PC-9 (cell line): ENCODE data around the gene KIF9. TPM values are rescaled to one million over a fixed set of nuclear protein-coding genes. Genes with fewer than 3 reads are reported as not detected.

Source experiments
- BruUV-seq: library from RNA; stranded (reverse); fragments of 400-500 nt; replicated peaks from 2 replicates; lab custom pipeline; 2021; lab: Mats Ljungman, UMichigan
- CTCF ChIA-PET: fragments of 300-600 bp; sonication (Branson Sonifier 250); formaldehyde crosslinking; loops from one replicate; lab custom pipeline; 2022; ENCODE audit warnings: antibody characterized with exemption; lab: Charles Lee
- POLR2A ChIA-PET: fragments of 300-600 bp; sonication (Branson Sonifier 250); formaldehyde crosslinking; loops from one replicate; lab custom pipeline; 2022; ENCODE audit warnings: antibody characterized with exemption; ENCODE audit not compliant: unreplicated experiment; lab: Charles Lee
- DNase-seq, 2 experiments: peaks; one replicate each; pipeline versions ENCODE4 v3.0.0 to v3.0.0-alpha.2; 2015 to 2022; ENCODE audit warnings: mixed read lengths in 1 of 2
- H2AFZ ChIP-seq: fragments of 200-600 bp; sonication (generic); 2 replicates; pipeline ENCODE4 v1.8.1; 2017; ENCODE audit warnings: antibody characterized with exemption
- H3F3A ChIP-seq: fragments of 200-600 bp; sonication (generic); 2 replicates; pipeline ENCODE4 v1.8.1; 2017; ENCODE audit warnings: antibody characterized with exemption, mild to moderate bottlenecking, low read depth; ENCODE audit not compliant: insufficient read depth
- H3K27ac ChIP-seq: fragments of 200-600 bp; sonication (generic); 2 replicates; pipeline ENCODE4 v1.6.1; 2016; ENCODE audit warnings: mixed run types
- H3K27me3 ChIP-seq: fragments of 200-600 bp; sonication (generic); 2 replicates; pipeline ENCODE4 v1.6.1; 2016; ENCODE audit warnings: low read depth, mixed run types; ENCODE audit not compliant: insufficient read depth
- H3K36me3 ChIP-seq: fragments of 200-600 bp; sonication (generic); 2 replicates; pipeline ENCODE4 v1.6.1; 2016; ENCODE audit warnings: low read depth, mixed run types
- H3K4me1 ChIP-seq: fragments of 200-600 bp; sonication (generic); replicated peaks from 2 replicates; pipeline ENCODE4 v1.6.1; 2016; ENCODE audit warnings: mixed run types; ENCODE audit not compliant: insufficient read depth
- H3K4me2 ChIP-seq: fragments of 200-600 bp; sonication (generic); 2 replicates; pipeline ENCODE4 v1.6.1; 2017; ENCODE audit warnings: mixed run types
- H3K4me3 ChIP-seq: fragments of 200-600 bp; sonication (generic); 2 replicates; pipeline ENCODE4 v1.6.1; 2016; ENCODE audit warnings: mixed run types
- H3K79me2 ChIP-seq: fragments of 200-600 bp; sonication (generic); 2 replicates; pipeline ENCODE4 v1.6.1; 2017; ENCODE audit warnings: low read depth, mixed run types
- H3K9me2 ChIP-seq: fragments of 200-600 bp; sonication (generic); 2 replicates; pipeline ENCODE4 v1.8.1; 2017; ENCODE audit warnings: mild to moderate bottlenecking; ENCODE audit not compliant: insufficient read depth
- H3K9me3 ChIP-seq: fragments of 200-600 bp; sonication (generic); 2 replicates; pipeline ENCODE4 v1.8.1; 2016; ENCODE audit warnings: low read depth; ENCODE audit not compliant: insufficient read depth
- H4K20me1 ChIP-seq: fragments of 200-600 bp; sonication (generic); 2 replicates; pipeline ENCODE4 v1.8.1; 2017; ENCODE audit not compliant: insufficient read depth
- EZH2 ChIP-seq: fragments of 200-600 bp; sonication (generic); IDR thresholded peaks from 2 replicates; pipeline ENCODE4 v1.8.0; 2017; ENCODE audit warnings: antibody characterized with exemption, low read depth
- intact Hi-C: fragments of 100-400 bp; cut with micrococcal nuclease; formaldehyde crosslinking; loops from one replicate; pipeline ENCODE4 v1.10.0; 2022; ENCODE audit not compliant: unreplicated experiment
- total RNA-seq: library from RNA; stranded (reverse); gene quantifications from 2 replicates; pipeline ENCODE4 v1.2.3, GENCODE V29; 2021
- TF ChIP-seq, protein P1 (sequence below): fragments of 200-600 bp; sonication (generic); conservative IDR thresholded peaks from 2 replicates; pipeline ENCODE4 v1.6.1; 2017; ENCODE audit warnings: mixed run types, antibody characterized with exemption, mild to moderate bottlenecking, moderate library complexity

Gene KIF9
- total RNA-seq, 1 experiment from 2014 or later = 21.4 TPM

DNA sequence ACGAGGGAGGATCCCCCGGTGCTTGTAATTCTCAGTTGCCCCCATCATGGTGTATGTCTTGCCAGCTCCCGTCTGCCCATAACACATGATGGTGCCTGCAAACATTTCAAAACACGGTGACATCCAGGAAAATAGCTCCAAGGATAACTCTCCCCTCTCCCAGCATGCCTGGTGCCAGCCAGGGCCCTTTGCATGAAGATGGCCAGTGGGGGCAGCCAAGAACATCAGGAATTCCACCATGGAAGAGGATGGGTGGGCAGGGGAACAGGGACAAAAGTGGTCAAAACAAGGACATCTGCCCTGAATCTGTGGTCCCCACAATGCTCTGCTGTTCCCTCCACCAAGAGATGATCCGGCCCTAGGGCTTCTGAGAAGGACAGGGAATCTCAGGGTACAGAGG lies 9.0 kb downstream of the KIF9 start:
- intact Hi-C loops = no loop called here

DNA sequence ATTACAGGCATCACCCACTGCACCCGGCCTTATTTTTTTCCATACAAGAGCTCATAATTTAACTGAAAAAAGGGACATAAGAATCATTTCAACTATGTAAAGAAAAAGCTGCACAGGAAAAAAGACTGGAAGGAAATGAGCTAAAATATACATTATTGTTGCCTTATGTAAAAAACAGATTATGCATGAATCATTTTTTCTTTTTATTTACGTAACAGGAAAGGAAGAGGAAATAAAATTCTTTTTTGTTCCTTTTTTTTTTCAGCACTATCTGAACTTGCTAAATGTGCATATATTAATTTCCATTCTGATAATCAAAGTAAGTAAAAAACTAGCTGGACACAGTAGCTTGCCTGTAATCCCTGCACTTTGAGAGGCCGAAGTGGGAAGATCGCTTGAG lies 12.1 kb downstream of the KIF9 start:
- Histone ChIP-seq H3K4me3 (no peak overlapping the region), H3K4me2 (no peak overlapping the region), H3K9me3 (no peaks in the 10 kb centered on the region), H3K27ac (no peak overlapping the region), H3K79me2 (no peaks in the 10 kb centered on the region), H3F3A (peaks cover 11% of the 10 kb centered on the region; the same call in 1 of the 2 replicates), H4K20me1 (no peaks in the 10 kb centered on the region), H3K36me3 (no peaks in the 10 kb centered on the region), H3K9me2 (no peaks in the 10 kb centered on the region), H3K4me1 (no peaks in the 10 kb centered on the region), H2AFZ (no peak overlapping the region), H3K27me3 (no peaks in the 10 kb centered on the region)
- ChIA-PET POLR2A (no interaction called here), CTCF (interaction anchor here (0.7 kb wide), 1 partner anchor 907 kb away, joined by 3 read pairs; no protein-coding TSS in a partner anchor)
- intact Hi-C loops = no loop called here
- BruUV-seq = no TSS peak
- TF ChIP-seq, protein P1, sequence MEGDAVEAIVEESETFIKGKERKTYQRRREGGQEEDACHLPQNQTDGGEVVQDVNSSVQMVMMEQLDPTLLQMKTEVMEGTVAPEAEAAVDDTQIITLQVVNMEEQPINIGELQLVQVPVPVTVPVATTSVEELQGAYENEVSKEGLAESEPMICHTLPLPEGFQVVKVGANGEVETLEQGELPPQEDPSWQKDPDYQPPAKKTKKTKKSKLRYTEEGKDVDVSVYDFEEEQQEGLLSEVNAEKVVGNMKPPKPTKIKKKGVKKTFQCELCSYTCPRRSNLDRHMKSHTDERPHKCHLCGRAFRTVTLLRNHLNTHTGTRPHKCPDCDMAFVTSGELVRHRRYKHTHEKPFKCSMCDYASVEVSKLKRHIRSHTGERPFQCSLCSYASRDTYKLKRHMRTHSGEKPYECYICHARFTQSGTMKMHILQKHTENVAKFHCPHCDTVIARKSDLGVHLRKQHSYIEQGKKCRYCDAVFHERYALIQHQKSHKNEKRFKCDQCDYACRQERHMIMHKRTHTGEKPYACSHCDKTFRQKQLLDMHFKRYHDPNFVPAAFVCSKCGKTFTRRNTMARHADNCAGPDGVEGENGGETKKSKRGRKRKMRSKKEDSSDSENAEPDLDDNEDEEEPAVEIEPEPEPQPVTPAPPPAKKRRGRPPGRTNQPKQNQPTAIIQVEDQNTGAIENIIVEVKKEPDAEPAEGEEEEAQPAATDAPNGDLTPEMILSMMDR = no peak
- TF ChIP-seq EZH2 = no peak
- no peak for DNase-seq

More for the DNA sequence above, 9.0 kb downstream of the KIF9 start:
- H3K4me3 ChIP-seq = no peak overlapping the region
- H3K4me2 ChIP-seq = no peak overlapping the region
- H2AFZ ChIP-seq = no peak overlapping the region
- H3K9me3 ChIP-seq = no peaks in the 10 kb centered on the region
- H3K27me3 ChIP-seq = no peaks in the 10 kb centered on the region
- no peaks in the 10 kb centered on the region for H3F3A ChIP-seq
- ChIA-PET CTCF (no interaction called here), POLR2A (no interaction called here)
- no peaks in the 10 kb centered on the region for H4K20me1 ChIP-seq
- DNase-seq = no peak
- no TSS peak for BruUV-seq
- H3K4me1 ChIP-seq = no peaks in the 10 kb centered on the region
- TF ChIP-seq, protein P1 = no peak
- TF ChIP-seq EZH2 = no peak
- H3K9me2 ChIP-seq = no peaks in the 10 kb centered on the region
- no peaks in the 10 kb centered on the region for H3K79me2 ChIP-seq
- no peak overlapping the region for H3K27ac ChIP-seq
- no peaks in the 10 kb centered on the region for H3K36me3 ChIP-seq

DNA sequence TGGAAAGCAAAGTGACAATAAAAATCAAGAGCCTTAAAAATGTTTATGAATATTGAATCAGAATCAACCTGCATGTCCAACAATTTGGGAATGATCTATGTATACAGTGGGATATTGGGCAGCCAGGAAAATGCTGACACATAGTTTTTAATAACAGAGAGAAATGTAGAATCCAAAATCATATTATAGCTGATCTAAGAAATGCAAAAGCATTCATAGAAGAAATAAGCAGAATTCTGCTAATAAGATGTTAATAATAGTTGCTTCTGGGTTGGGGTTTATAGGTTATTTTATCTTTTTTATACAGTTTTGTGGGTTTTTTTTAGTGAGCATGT lies 15.1 kb downstream of the KIF9 start:
- CTCF ChIA-PET = no interaction called here

More for the DNA sequence above, 15.1 kb downstream of the KIF9 start:
- Histone ChIP-seq H2AFZ (no peak overlapping the region), H3F3A (peaks cover 11% of the 10 kb centered on the region; the same call in 1 of the 2 replicates), H4K20me1 (no peaks in the 10 kb centered on the region), H3K9me3 (no peaks in the 10 kb centered on the region), H3K36me3 (no peaks in the 10 kb centered on the region), H3K27me3 (no peaks in the 10 kb centered on the region), H3K4me1 (no peaks in the 10 kb centered on the region), H3K4me2 (no peak overlapping the region), H3K27ac (no peak overlapping the region), H3K9me2 (no peaks in the 10 kb centered on the region), H3K79me2 (no peaks in the 10 kb centered on the region), H3K4me3 (no peak overlapping the region)
- intact Hi-C loops = no loop called here
- no TSS peak for BruUV-seq
- POLR2A ChIA-PET = no interaction called here
- DNase-seq = no peak
- TF ChIP-seq, protein P1 = no peak
- no peak for TF ChIP-seq EZH2
